Activated T-cell treated with anti-CD3 and anti-CD28 coated beads, Interleukin-2, amount 50 U/mL, for 1 hour (primary cell): ENCODE data around the gene NAB2.
A peak's percentile ranks its signal among the peaks of the same experiment; 100 is the strongest.

ENCODE experiments used
- DNase-seq: peaks from one replicate; pipeline ENCODE4 v3.0.0-alpha.2; 2020

The NAB2 gene

GRCh38 chr12:57095440-57095839, 6.5 kb downstream of the NAB2 start:
- DNase-seq = no peak

- DNase-seq = no peak
These were observed 7.2 kb downstream of the NAB2 start for GRCh38 chr12:57096099-57096572.

DNA sequence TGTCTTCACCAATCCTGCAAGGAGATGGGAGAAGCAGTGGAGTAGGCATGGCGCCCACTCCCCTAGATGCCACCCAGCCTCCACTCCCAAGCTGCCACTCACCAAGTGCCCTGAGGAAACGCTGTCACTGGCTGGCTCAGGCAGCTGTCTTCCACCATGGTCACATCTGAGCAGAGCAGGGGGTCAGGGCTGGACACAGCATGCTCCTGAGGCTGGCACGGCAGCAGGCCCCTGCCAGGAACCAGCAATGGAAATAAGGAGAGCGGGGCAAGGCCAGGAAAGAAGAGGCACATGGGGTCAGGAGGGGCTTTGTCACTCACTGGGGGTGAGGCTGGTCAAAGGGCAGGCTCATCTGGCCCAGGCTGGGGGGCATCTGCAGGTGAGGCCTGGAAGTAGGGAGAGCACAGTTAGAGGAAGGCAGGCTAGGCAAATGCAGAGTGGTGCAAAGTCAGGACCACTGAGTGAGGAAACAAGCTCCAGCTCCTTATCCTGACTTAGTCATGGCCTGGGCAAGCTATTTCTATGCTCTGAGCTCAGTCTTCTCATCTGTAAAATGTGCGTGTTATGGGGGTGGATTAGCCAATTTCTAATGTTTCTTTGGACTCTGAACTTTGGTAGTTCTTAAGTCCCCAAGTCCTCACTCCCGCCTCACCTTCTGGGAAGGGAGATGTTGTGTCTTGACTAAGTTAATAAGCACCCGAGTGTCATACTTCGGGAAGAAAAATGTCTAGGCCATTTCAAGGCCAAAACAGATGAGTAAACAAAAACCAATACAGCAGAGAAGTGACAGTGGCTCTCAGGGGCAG, 8.0 kb downstream of the NAB2 start:
- no peak for DNase-seq

DNA sequence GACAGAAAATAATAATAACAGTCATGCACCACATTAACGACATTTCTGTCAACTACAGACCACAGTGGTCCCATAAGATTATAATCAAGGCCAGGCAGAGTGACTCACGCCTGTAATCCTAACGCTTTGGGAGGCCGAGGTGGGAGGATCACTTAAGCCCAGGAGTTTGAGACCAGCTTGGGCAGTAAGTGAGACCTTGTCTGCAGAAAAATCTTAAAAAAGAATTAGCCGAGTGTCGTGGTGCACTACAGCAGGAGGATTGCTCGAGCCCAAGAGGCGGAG, 8.6 kb downstream of the NAB2 start:
- no peak for DNase-seq

GRCh38 chr12:57098546-57098945, 9.6 kb downstream of the NAB2 start:
- no peak for DNase-seq

DNA sequence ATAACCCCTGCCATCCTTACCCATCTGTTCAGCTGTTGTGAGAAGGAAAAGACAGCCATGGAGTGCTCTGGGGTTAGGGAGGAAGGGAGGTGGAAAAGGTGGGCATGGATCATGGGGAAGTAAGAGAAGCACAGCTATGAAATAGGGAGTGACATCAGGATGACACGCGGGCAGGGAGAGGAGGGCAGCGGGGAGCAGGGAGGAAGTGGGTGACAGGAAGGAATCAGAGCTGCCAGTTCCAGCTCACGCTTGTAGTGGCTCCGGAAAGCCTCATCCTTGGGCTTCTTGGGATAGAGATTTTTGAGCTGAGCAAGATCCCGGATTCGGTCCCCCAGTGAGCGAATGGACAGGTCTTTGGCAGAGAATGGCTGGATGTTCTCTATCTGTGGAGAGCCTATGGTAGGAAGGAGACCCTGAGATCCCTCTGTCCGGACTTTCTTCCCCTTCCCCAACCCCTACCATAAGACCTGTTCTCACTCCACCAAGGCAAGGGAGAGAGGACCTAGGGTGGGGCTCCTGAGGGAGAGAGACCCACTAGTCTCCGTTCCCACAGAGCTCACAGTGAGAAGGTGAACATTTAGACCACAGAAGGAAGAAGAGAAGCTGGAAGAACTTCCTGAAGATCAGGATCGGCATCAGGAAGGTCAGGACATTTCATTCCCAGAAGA, 10.3 kb downstream of the NAB2 start:
- DNase-seq = no peak

- DNase-seq = no peak
These were observed 10.9 kb downstream of the NAB2 start for GRCh38 chr12:57099766-57100165.

DNA sequence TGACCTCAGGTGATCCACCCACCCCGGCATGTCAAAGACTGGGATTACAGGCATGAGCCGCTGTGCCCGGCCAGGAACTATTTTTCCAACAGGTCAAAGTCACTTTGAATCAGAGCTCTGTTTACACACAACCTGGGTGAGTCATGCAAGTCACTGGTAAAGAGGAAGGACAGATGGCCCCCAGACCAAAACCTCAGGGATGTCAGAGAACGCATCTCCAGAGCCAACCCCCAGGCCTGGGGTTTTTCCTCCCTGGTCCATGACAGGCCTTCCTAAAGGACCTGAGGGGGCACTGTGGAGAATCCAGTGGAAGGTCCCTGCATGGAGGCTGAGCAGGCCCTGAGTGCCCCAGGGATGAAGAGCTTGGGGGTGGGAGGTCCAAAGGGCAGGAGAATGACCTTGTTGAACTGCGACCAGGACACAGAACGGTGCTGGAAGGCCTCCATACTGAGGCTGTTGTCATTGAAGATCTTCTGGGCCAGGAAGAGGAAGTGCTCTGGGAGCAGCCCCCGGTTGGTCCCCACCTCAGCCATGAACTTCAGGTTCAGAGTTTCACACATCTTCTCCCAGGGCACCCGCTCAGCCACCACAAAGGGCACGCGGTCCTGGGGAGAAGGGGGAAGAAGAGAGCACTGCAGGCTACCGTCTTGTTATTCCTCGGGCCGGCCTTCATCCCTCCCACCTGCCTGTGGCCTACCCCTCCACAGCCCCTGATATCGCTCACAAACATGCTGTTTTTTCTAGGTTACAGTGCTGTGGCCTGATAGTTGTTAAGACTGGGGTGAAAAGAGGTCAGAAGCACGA, 13.2 kb downstream of the NAB2 start:
- no peak for DNase-seq

- no peak for DNase-seq
These were observed 14.9 kb downstream of the NAB2 start for GRCh38 chr12:57103856-57104255.

DNA sequence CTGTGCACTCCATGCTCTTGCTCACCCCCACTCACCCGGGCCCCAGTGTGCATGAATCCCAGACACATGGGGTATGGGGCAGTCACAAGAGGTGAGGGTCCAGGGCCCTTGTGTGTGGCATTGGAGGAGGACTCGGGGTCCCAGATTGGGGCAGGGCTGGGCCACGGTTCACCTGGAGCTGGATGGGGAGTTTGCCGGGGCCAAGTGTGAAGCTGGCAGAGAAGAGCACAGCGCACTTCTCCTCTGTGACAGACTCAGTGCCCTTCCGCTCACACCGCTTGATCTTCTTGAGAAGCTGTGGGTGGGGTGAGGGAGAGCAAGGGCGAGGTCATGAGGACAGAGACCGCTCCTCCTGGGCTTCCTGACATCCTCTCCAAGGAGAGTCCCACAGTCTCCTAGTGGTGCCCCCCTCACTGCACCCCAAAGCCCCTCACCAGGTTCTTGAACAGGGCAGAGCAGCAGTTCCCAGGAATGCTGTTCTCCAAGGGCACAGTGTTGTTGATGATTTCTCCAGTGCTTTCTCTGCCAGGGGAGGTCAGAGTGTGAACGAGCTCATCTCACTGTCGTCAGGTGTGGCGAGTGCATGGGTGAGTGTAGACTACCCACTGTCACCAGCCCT, 15.5 kb downstream of the NAB2 start:
- DNase-seq = no peak

GRCh38 chr12:57105011-57105753, 16.3 kb downstream of the NAB2 start:
- no peak for DNase-seq

GRCh38 chr12:57106021-57106708, 17.3 kb downstream of the NAB2 start:
- DNase-seq = no peak

DNA sequence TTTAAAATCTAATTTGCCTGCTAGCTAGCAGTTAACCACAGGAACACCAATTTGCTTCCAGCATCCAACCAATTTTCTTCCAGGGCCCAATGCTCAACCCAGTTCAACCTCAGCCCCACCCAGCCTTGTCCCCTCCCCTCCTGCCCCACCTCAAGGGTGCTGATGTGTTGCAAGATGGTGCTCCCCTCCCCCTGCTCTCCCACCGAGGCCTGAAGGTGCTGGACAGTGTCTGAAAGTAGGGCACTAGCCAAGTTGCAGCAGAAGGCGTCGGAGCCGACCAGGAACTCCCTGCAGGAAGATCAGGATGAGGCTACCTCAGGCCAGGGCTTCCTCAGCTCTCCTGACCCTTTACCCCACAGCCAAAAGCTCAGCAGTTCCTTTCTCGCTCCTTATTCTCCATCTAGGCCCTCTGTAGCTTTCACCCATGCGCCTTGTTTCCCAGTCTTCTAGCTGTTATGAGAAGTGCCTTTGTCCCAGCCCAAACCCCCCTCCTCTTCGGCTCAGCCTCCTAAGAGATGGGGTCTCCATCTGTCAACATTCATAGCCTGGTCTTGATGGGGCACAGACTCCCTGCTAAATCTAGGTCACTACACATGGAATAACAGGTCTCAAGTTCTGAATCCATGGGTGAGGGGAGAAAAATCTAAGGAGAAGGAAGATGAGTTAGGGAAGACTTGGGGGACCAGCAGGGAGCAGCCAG, 18.7 kb downstream of the NAB2 start:
- DNase-seq = no peak

DNA sequence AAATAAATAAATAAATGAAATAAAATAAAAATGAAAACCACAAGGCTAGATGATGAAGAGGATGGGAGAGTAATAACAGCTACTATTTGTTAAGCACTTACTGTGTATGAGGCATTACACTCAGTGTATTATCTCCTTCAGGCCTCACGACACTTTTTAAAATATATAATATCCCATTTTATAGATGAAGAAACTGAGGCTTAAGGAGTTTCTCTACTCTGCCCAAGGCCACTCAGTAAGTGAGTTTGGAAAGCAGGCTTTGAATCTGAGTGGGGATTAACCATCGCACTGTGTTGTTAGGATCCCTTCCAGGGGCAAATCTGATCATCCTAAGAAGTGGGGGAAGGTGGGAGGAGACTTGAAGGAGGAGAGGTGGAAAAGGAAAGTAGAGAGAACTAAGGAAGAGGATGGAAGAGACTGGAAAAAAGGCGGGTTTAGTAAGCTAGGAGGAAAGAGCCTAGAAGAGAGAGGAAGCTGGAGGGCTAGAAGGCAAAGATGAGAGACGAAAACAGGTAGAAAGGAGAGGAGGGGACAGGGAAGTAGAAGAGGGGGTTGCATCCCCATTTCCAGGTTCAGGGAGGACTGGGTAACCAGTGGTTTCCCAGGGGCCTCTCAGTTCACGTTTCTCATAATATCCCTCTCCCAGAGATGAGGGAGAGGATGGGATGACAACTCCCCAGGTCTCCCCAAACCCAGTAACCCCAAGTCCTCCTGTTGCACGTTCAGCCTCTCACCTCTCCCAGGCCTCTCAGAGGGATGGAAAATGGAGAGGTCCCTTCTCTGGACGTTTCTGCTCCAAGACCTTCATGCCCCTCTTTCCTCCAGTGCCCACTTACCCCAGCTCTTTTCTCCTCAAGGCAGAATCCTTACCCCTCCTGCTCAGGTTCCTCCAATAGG, 20.5 kb downstream of the NAB2 start:
- DNase-seq = no peak

GRCh38 chr12:57110104-57111030, 21.5 kb downstream of the NAB2 start:
- peak; percentile 79 for DNase-seq

DNA sequence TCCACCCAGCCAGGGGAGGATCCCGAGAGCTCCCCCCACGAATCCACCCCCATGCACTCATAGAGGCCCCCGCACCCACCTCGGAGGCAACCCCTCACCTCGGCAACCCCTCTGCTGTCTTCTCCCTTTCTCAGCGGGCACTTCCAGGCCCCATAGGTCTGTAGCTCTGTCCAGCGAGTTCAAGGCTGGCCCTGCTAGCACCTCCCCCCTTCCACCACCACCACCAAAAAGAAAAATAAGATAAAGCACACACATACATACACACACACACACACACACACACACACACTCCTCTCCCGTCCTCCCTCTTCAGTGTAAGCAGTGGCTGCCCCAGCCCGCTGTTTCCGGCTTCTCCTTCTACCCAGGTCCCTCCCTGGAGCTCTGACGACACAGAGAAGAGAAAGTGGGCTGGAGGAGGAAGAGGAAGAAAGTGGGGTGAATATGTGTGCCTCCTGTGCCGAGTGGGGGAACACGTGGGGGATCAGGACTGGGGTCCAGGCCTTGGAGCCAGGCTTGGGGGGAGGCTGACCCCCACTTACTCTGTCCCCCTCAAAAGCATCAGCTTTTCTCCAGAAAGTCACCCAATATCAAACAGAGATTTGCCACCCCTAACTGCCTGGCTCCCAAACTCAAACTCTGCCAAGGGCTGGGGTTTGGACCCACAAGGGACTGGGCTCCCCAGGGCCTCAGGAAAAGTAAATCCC, 22.3 kb downstream of the NAB2 start, which contains the start of gene STAT6:
Gene STAT6, minus strand, starts transcription at position 332 of the 704 bp plus-strand sequence. CDS start 3,084 bp downstream, outside the sequence.
- DNase-seq = peak; percentile 77

GRCh38 chr12:57112492-57113294, 23.8 kb downstream of the NAB2 start:
- DNase-seq = no peak
